Neural cell (in vitro differentiated cells): ENCODE measurements around the gene CPZ. TPM values are rescaled to one million over a fixed set of nuclear protein-coding genes. Genes with fewer than 3 reads are reported as not detected.

Experiments used
- H2AFZ ChIP-seq: fragments of 200-600, 300-800 bp; sonication (generic), shearing (Covaris generic); 2 replicates; pipeline ENCODE4 v1.6.0; 2014; ENCODE audit warnings: low read depth, mild to moderate bottlenecking, antibody characterized with exemption, low read length, moderate library complexity
- H3F3A ChIP-seq: fragments of 200-600 bp; shearing (Covaris generic); 2 replicates; pipeline ENCODE4 v1.6.1; 2016; ENCODE audit warnings: mild to moderate bottlenecking, moderate library complexity, mixed read lengths, antibody characterized with exemption, low read length; ENCODE audit not compliant: insufficient read depth, poor library complexity, severe bottlenecking
- H3K27ac ChIP-seq: fragments of 200-600, 300-800 bp; sonication (generic), shearing (Covaris generic); 2 replicates; pipeline ENCODE4 v1.5.1; 2014; ENCODE audit warnings: mild to moderate bottlenecking, low read length, moderate library complexity
- H3K27me3 ChIP-seq: fragments of 300-800, 200-600 bp; sonication (generic), shearing (Covaris generic); 2 replicates; pipeline ENCODE4 v1.6.0; 2014; ENCODE audit warnings: mild to moderate bottlenecking, low read depth, low read length, moderate library complexity; ENCODE audit not compliant: insufficient read depth
- H3K36me3 ChIP-seq: fragments of 300-800, 200-600 bp; sonication (generic), shearing (Covaris generic); 2 replicates; pipeline ENCODE4 v1.5.1; 2014; ENCODE audit warnings: mild to moderate bottlenecking, antibody characterized with exemption, low read length, moderate library complexity; ENCODE audit not compliant: insufficient read depth
- H3K4me2 ChIP-seq: fragments of 300-800, 200-600 bp; sonication (generic), shearing (Covaris generic); 2 replicates; pipeline ENCODE4 v1.6.0; 2014; ENCODE audit warnings: mild to moderate bottlenecking, low read length
- H3K4me3 ChIP-seq: fragments of 300-800, 200-600 bp; sonication (generic), shearing (Covaris generic); 2 replicates; pipeline ENCODE4 v1.5.1; 2014; ENCODE audit warnings: mild to moderate bottlenecking, low read length, moderate library complexity
- H3K79me2 ChIP-seq: fragments of 200-600 bp; shearing (Covaris generic); replicated peaks from 2 replicates; pipeline ENCODE4 v1.6.0; 2014; ENCODE audit warnings: mild to moderate bottlenecking, low read length, moderate library complexity; ENCODE audit not compliant: insufficient read depth
- H3K9ac ChIP-seq: fragments of 300-800, 200-600 bp; sonication (generic), shearing (Covaris generic); 2 replicates; pipeline ENCODE4 v1.6.1; 2016; ENCODE audit warnings: mild to moderate bottlenecking, low read length, mixed read lengths
- H3K9me2 ChIP-seq: fragments of 200-600 bp; shearing (Covaris generic); 2 replicates; pipeline ENCODE4 v1.6.1; 2016; ENCODE audit warnings: mild to moderate bottlenecking, low read length, mixed read lengths; ENCODE audit not compliant: insufficient read depth
- H3K9me3 ChIP-seq: fragments of 200-600, 300-800 bp; sonication (generic), shearing (Covaris generic); 2 replicates; pipeline ENCODE4 v1.6.1; 2016; ENCODE audit warnings: mild to moderate bottlenecking, mixed run types, low read length, moderate library complexity, mixed read lengths
- H4K20me1 ChIP-seq: fragments of 200-600 bp; shearing (Covaris generic); 2 replicates; pipeline ENCODE4 v1.6.1; 2016; ENCODE audit warnings: mild to moderate bottlenecking, mixed run types; ENCODE audit not compliant: insufficient read depth
- CTCF ChIP-seq: fragments of 450-650 bp; IDR thresholded peaks from 2 replicates; pipeline ENCODE4 v1.5.1; 2014; ENCODE audit warnings: antibody characterized with exemption, mild to moderate bottlenecking, moderate library complexity; ENCODE audit not compliant: poor library complexity, severe bottlenecking
- EP300 ChIP-seq: fragments of 450-650 bp; conservative IDR thresholded peaks from 2 replicates; pipeline ENCODE4 v1.6.1; 2014; ENCODE audit warnings: antibody characterized with exemption, mild to moderate bottlenecking, moderate library complexity; ENCODE audit not compliant: poor library complexity, severe bottlenecking
- EZH2 ChIP-seq: fragments of 200-600, 300-800 bp; shearing (Covaris generic), sonication (generic); IDR thresholded peaks from 2 replicates; pipeline ENCODE4 v1.6.1; 2014; ENCODE audit warnings: antibody characterized with exemption, low read length, borderline replicate concordance, mild to moderate bottlenecking; ENCODE audit not compliant: insufficient read depth, poor library complexity, severe bottlenecking
- MXI1 ChIP-seq: fragments of 450-650 bp; conservative IDR thresholded peaks from 2 replicates; pipeline ENCODE4 v1.6.1; 2014; ENCODE audit warnings: antibody characterized with exemption, mild to moderate bottlenecking; ENCODE audit not compliant: poor library complexity, severe bottlenecking
- POLR2AphosphoS5 ChIP-seq: IDR thresholded peaks from 2 replicates; pipeline ENCODE4 v1.6.1; 2012
- RAD21 ChIP-seq: fragments of 450-650 bp; conservative IDR thresholded peaks from 2 replicates; pipeline ENCODE4 v1.6.1; 2014; ENCODE audit warnings: antibody characterized with exemption, mild to moderate bottlenecking, moderate library complexity
- REST ChIP-seq: IDR thresholded peaks from 2 replicates; pipeline ENCODE4 v1.6.1; 2012; ENCODE audit warnings: borderline replicate concordance
- TAF1 ChIP-seq: IDR thresholded peaks from 2 replicates; pipeline ENCODE4 v1.6.1; 2012; ENCODE audit warnings: low read depth
- polyA plus RNA-seq: library from polyadenylated mRNA; depleted of rRNA; stranded (reverse); fragments of >200 nt; gene quantifications from 2 replicates; pipeline ENCODE4 v1.2.3, GENCODE V29; 2014

The CPZ gene
- polyA plus RNA-seq, 1 donor from 2014 or later: not detected

GRCh38 chr4:8579526-8580320, 12.8 kb upstream of the CPZ start:
- Histone ChIP-seq H3K27ac (no peak overlapping the region), H3K9me2 (no peaks in the 10 kb centered on the region), H3K4me3 (peak overlapping the region; percentile 61), H3K4me2 (no peak overlapping the region), H3K27me3 (peaks cover 54% of the 10 kb centered on the region), H2AFZ (no peak overlapping the region), H3K9me3 (no peaks in the 10 kb centered on the region), H4K20me1 (no peaks in the 10 kb centered on the region), H3K79me2 (no peaks in the 10 kb centered on the region), H3K9ac (no peak overlapping the region), H3K36me3 (no peaks in the 10 kb centered on the region), H3F3A (no peaks in the 10 kb centered on the region)
- TF ChIP-seq CTCF (no peak), TAF1 (no peak), EZH2 (no peak), MXI1 (no peak), POLR2AphosphoS5 (no peak), RAD21 (no peak), EP300 (no peak)

- no peaks in the 10 kb centered on the region for H3K79me2 ChIP-seq
- no peaks in the 10 kb centered on the region for H3K36me3 ChIP-seq
- H3K9me2 ChIP-seq: no peaks in the 10 kb centered on the region
- H3K9ac ChIP-seq: no peak within 1 kb of the TSS
- TF ChIP-seq MXI1: no peak
- no peak for TF ChIP-seq POLR2AphosphoS5
- peak; percentile 89 for TF ChIP-seq REST
- peak within 1 kb of the TSS; percentile 61 for H3K4me3 ChIP-seq
- peaks cover 57% of the 10 kb centered on the region for H3K27me3 ChIP-seq
- H2AFZ ChIP-seq: no peak within 1 kb of the TSS
- no peaks in the 10 kb centered on the region for H3K9me3 ChIP-seq
- no peaks in the 10 kb centered on the region for H4K20me1 ChIP-seq
- H3K4me2 ChIP-seq: no peak within 1 kb of the TSS
- H3K27ac ChIP-seq: no peak within 1 kb of the TSS
- H3F3A ChIP-seq: no peaks in the 10 kb centered on the region
These were observed 12.1 kb upstream of the CPZ start, which contains the start of gene GPR78 for GRCh38 chr4:8580321-8581093. GPR78 (plus strand) TSS chr4:8580392; CDS start chr4:8580983, 591 bp downstream.
